Erythroblast (primary cell): ENCODE measurements around the gene NIPSNAP3A.

Source experiments
- GATA1 ChIP-seq: IDR thresholded peaks from 2 replicates; pipeline ENCODE4 v1.6.1; 2011; ENCODE audit warnings: low read depth, mild to moderate bottlenecking, control low read depth, low read length, moderate library complexity
- POLR2A ChIP-seq: IDR thresholded peaks from 2 replicates; pipeline ENCODE4 v1.6.1; 2011; ENCODE audit warnings: mild to moderate bottlenecking, low read length

DNA sequence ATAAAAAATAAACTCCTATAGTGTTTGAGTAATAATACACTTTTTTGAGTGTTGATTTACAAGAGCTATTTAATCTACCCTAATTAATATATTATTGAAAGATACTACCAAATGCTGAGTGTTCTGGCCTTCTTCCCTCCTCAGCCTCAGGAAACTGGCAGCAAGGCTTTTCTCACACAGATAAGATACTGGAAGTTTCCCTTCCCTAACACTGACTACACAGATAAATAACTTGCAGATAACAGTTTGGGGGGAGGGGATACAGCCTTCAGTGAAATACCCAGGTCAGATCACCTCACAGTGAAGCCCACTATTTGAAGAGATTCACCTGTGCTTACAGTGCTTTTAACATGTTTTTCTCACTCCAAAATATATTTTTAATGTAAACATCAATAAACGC, 1.6 kb upstream of the NIPSNAP3A start:
- TF ChIP-seq POLR2A: no peak
- no peak for TF ChIP-seq GATA1
